SK-N-MC (cell line): ENCODE data around the gene KCTD17.

Source experiments
- EZH2 ChIP-seq: fragments of 200-600 bp; sonication (generic); IDR thresholded peaks from one replicate; pipeline ENCODE4 v1.6.1; 2017; ENCODE audit warnings: antibody characterized with exemption
- FOXP2 ChIP-seq: optimal IDR thresholded peaks from 2 replicates; pipeline ENCODE3; 2011; ENCODE audit warnings: mild to moderate bottlenecking, moderate library complexity; ENCODE audit not compliant: insufficient read depth; ENCODE audit errors: extremely low read length, control extremely low read depth
- POLR2AphosphoS5 ChIP-seq: IDR thresholded peaks from 2 replicates; pipeline ENCODE4 v1.6.1; 2012; ENCODE audit warnings: mild to moderate bottlenecking, low read depth, low read length, borderline replicate concordance

DNA sequence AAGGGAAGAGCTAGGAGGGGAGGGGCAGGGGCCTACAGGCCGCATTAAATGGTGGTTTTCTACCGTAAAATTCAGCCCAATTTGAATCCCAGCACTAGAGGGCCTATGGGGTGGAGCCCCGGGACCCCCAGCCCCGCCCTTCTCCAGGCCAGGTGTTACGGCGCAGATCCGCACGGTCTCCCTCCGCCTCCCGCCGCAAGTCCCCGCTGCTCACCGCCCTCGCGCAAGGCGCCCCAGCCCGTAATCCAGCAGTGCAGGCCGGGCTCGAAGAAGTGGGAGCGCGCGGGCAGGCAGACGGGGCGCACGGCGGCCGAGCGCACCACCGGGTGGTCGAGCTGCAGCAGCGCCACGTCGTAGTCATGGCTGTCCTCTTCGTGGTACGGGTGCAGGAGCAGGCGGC, 17.3 kb downstream of the KCTD17 start:
- TF ChIP-seq POLR2AphosphoS5 (no peak), EZH2 (no peak), FOXP2 (no peak)
